Measurements from ENCODE around the gene OCRL.

The OCRL gene

GRCh38 chrX:129540068-129540653 is at the start of gene OCRL:
Gene OCRL, plus strand, starts transcription at chrX:129540259. Its CDS starts 181 bp downstream, at chrX:129540440.
- peak; percentile 62 for DNase-seq

GRCh38 chrX:129490330-129490729 is 49.7 kb upstream of the OCRL start:
- DNase-seq (no peak), ATAC-seq (no peak)

More at GRCh38 chrX:129540068-129540653, at the start of gene OCRL:
- peak; percentile 82 for ATAC-seq

- ATAC-seq (no peak), DNase-seq (no peak)
These were observed 46.4 kb upstream of the OCRL start for GRCh38 chrX:129493643-129494042.

- DNase-seq (no peak), ATAC-seq (no peak)
These were observed 45.2 kb upstream of the OCRL start for GRCh38 chrX:129494887-129495286.

- ATAC-seq (no peak), DNase-seq (no peak)
These were observed 44.2 kb upstream of the OCRL start for GRCh38 chrX:129495900-129496299.

GRCh38 chrX:129496625-129497024 is 43.4 kb upstream of the OCRL start:
- DNase-seq (no peak), ATAC-seq (no peak)

GRCh38 chrX:129497146-129497843 is 42.8 kb upstream of the OCRL start:
- DNase-seq, result no peak
- no peak for ATAC-seq

GRCh38 chrX:129510331-129510730 is 29.7 kb upstream of the OCRL start:
- ATAC-seq (no peak), DNase-seq (no peak)

GRCh38 chrX:129511689-129512088 is 28.4 kb upstream of the OCRL start:
- no peak for ATAC-seq
- no peak for DNase-seq

- DNase-seq (no peak), ATAC-seq (no peak)
These were observed 27.6 kb upstream of the OCRL start for GRCh38 chrX:129512409-129512808.

- no peak for DNase-seq
- ATAC-seq, result no peak
These were observed 23.7 kb upstream of the OCRL start for GRCh38 chrX:129516402-129516801.

- ATAC-seq (no peak), DNase-seq (no peak)
These were observed 19.9 kb upstream of the OCRL start for GRCh38 chrX:129520151-129520550.

GRCh38 chrX:129522184-129523078 is 17.6 kb upstream of the OCRL start:
- peak; percentile 23 for ATAC-seq
- peak; percentile 4 for DNase-seq

GRCh38 chrX:129523079-129523911 is 16.8 kb upstream of the OCRL start, which contains the start of gene SMARCA1:
Gene SMARCA1, minus strand, starts transcription at chrX:129523490. Its CDS starts 120 bp downstream, at chrX:129523370.
- DNase-seq, result peak; percentile 2
- ATAC-seq, result no peak

- DNase-seq (no peak), ATAC-seq (no peak)
These were observed 15.7 kb upstream of the OCRL start for GRCh38 chrX:129524250-129524850.

GRCh38 chrX:129525162-129525561 is 14.9 kb upstream of the OCRL start:
- ATAC-seq (no peak), DNase-seq (no peak)

- ATAC-seq (no peak), DNase-seq (no peak)
These were observed 14.2 kb upstream of the OCRL start for GRCh38 chrX:129525896-129526295.

GRCh38 chrX:129529685-129530281 is 10.3 kb upstream of the OCRL start:
- DNase-seq (no peak), ATAC-seq (no peak)

GRCh38 chrX:129530410-129530809 is 9.6 kb upstream of the OCRL start:
- no peak for DNase-seq
- ATAC-seq, result no peak

- no peak for ATAC-seq
- no peak for DNase-seq
These were observed 8.9 kb upstream of the OCRL start for GRCh38 chrX:129531132-129531531.
